ENCODE data around the gene ZMYM4.
"Not testable (repeated sequence)": the region's sequence is repeated elsewhere in the genome, so short reads cannot be mapped to it uniquely, and the experiment has no call there.

Gene ZMYM4

DNA sequence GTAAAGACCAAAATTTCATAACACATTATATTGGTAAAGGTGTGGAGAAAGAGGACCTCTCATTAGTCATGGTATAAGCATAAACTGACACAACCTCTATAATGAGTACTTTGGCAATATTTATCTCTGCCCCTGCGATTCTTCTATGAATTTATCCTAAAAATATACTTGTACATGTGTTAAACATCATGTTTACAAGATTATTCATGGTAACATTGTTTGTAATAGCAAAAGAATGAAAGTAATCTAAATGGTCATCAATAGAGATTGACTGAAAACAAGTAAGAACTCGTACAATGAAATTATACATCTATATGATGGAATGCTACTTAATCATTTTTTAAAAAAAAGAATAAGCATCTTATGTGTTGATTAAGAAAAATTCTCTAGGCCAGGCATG lies 192.3 kb downstream of the ZMYM4 start:
- TF ChIP-seq, protein P1, sequence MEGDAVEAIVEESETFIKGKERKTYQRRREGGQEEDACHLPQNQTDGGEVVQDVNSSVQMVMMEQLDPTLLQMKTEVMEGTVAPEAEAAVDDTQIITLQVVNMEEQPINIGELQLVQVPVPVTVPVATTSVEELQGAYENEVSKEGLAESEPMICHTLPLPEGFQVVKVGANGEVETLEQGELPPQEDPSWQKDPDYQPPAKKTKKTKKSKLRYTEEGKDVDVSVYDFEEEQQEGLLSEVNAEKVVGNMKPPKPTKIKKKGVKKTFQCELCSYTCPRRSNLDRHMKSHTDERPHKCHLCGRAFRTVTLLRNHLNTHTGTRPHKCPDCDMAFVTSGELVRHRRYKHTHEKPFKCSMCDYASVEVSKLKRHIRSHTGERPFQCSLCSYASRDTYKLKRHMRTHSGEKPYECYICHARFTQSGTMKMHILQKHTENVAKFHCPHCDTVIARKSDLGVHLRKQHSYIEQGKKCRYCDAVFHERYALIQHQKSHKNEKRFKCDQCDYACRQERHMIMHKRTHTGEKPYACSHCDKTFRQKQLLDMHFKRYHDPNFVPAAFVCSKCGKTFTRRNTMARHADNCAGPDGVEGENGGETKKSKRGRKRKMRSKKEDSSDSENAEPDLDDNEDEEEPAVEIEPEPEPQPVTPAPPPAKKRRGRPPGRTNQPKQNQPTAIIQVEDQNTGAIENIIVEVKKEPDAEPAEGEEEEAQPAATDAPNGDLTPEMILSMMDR (IDR thresholded peaks at IDR 0.05; ENCODE audit: insufficient read depth, missing control alignments) = no peak
- DNase-seq (ENCODE audit: insufficient read length, low spot score) = no peak
- no peak for FAIRE-seq

DNA sequence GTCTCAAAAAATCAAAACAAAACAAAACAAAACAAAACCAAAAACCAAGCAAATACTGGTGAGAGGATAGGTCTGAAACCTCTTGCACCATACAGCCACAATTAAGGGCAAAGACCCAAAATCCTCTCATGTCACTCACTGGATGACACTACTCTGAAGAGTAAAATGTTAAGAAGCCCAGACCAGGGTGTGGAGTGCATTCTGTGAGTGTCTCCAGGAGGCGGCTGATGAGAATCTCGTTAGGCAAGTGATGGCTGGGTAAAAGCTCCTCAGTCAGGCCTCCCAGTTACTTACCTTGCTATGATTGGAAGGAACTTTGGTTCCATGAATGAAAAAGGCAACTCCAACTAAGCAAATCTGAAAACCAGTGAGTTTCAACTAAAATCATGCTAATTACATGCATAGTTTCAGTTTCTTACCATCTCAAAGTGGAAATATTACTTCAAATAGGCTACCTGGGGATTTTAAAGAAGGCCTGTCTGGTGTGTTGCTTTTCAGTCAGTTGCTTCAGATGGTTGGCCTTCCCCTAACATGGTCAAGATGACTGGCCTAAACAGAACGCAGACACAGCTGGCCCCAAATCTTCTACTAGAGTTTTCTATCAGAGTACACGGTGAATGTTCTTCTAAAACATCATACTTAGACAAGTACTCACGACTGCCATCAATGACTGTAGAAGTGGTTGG lies 193.6 kb downstream of the ZMYM4 start:
- DNase-seq (ENCODE audit: insufficient read length, low spot score) = no peak
- FAIRE-seq = no peak
- TF ChIP-seq, protein P1 (IDR thresholded peaks at IDR 0.05; ENCODE audit: insufficient read depth, missing control alignments) = no peak

DNA sequence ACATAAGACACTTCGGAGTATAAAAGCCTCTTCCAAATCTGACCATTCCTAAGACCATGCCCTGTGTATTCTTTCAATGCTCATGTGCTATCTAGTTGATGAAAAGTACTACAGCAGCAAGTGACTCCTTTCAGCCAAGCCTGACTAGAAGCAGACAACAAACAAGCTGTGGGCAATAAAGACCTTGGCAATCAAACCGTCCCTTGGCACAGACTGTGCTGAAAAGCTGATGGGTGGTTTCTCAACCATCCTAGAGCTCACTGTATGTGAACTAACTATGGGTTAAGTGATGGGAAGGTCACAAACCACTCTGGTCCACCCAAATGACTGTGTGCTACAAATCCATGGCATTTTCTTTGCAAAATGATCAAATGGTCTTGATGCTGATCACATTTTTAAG lies 194.7 kb downstream of the ZMYM4 start:
- TF ChIP-seq, protein P1 (IDR thresholded peaks at IDR 0.05; ENCODE audit: insufficient read depth, missing control alignments) = no peak
- FAIRE-seq = no peak
- no peak for DNase-seq (ENCODE audit: insufficient read length, low spot score)

DNA sequence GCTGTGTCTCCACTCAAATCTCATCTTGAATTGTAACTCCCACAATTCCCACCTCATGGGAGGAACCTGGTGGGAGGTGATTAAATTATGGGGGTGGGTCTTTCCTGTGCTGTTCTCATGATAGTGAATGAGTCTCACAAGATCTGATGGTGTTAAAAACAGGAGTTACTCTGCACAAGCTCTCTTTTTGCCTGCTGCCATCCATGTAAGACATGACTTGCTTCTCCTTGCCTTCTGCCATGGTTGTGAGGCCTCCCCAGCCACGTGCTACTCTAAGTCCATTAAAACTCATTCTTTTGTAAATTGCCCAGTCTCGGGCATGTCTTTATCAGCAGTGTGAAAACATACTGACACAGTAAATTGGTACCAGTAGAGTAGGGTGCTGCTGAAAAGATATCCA lies 195.2 kb downstream of the ZMYM4 start:
- DNase-seq (ENCODE audit: insufficient read length, low spot score); FAIRE-seq: not testable (repeated sequence)

DNA sequence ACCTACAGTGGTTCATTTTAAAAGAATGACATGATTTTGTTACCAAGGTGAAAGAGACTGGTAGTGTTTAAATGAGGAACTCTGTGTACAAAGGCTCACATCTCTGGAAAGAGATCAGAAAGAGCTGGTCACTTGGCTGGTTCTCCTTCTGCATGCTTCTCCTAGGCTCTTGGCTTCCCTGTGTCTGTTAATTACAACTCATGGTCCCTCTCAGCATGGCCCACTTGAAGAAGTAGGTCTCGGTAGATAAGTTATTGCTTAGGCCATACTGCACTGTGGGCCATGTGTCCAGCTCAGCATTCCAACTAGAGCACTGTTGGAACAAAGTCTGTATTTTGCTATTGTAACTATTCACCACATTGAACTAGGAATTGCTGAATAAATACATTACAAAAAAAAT lies 197.6 kb downstream of the ZMYM4 start:
- FAIRE-seq (no peak), DNase-seq (ENCODE audit: insufficient read length, low spot score) (no peak)
- TF ChIP-seq, protein P1 (IDR thresholded peaks at IDR 0.05; ENCODE audit: insufficient read depth, missing control alignments) = no peak

DNA sequence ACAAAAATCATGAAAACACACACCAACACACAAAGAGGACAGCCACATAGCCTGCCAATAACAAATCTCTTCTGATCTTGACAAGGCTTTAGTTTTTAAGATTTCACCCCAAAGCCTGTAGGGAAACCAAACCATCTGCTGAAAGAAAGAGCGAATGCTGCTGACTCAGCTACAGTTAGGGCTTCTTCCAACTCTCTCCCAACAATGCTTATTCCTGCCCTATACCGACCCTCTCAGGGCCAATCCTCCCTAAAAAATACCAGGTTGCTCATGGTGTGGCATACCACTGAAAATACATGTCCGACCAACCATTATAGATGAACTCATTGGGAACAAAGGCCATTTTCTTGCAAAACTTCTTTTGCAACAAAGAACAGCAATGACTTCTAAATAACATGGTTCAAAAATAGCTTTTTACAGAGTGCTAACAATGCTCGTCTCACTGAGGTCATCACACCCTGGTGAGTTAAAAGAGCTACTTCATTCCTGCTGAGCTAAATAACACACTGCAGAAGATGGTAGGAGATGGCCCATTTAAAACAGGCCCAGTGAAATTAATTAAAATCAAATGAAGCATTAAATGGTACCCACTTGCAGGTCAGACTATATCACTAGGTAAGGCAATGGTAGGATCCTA lies 202.6 kb downstream of the ZMYM4 start:
- DNase-seq (ENCODE audit: insufficient read length, low spot score) (no peak), FAIRE-seq (no peak)
- TF ChIP-seq, protein P1 (IDR thresholded peaks at IDR 0.05; ENCODE audit: insufficient read depth, missing control alignments) = no peak

Measured in D721Med (cell line).